Heart right ventricle (tissue), 16 donors: ENCODE measurements around the gene DHODH. TPM values are rescaled to one million over a fixed set of nuclear protein-coding genes. Genes with fewer than 3 reads are reported as not detected.
A peak's percentile ranks its signal among the peaks of the same experiment; 100 is the strongest.
"Not testable (repeated sequence)": the region's sequence is repeated elsewhere in the genome, so short reads cannot be mapped to it uniquely, and the experiment has no call there.

Source experiments
- ATAC-seq, 8 donors: fragments of 200-7000 bp; cut with Tn5 transposase; one replicate each; pipeline ENCODE4 v1.9.1; 2020; ENCODE audit warnings: mild to moderate bottlenecking in 8 of 8, moderate library complexity in 8 of 8, moderate number of reproducible peaks in 1 of 8
- DNase-seq, 2 donors: peaks; one replicate each; pipeline ENCODE4 v3.0.0-alpha.2; 2020
- H3K27ac ChIP-seq, 10 donors: fragments of 200-600 bp; sonication (generic) in 2 of 10; one replicate each; pipeline versions ENCODE4 v1.5.0 to v1.8.0; 2020 to 2022; ENCODE audit warnings: mild to moderate bottlenecking in 3 of 10
- H3K27me3 ChIP-seq, 7 donors: fragments of 200-600 bp; one replicate each; pipeline ENCODE4 v1.8.0; 2021 to 2022; ENCODE audit warnings: mild to moderate bottlenecking in 2 of 7
- H3K36me3 ChIP-seq, 9 donors: fragments of 200-600 bp; sonication (generic) in 1 of 9; one replicate each; pipeline versions ENCODE4 v1.5.0 to v1.8.0; 2020 to 2022; ENCODE audit warnings: mild to moderate bottlenecking in 2 of 9
- H3K4me1 ChIP-seq, 9 donors: fragments of 200-600 bp; sonication (generic) in 1 of 9; one replicate each; pipeline versions ENCODE4 v1.5.0 to v1.8.0; 2020 to 2022; ENCODE audit warnings: mild to moderate bottlenecking in 4 of 9
- H3K4me3 ChIP-seq, 10 donors: fragments of 200-600 bp; sonication (generic) in 2 of 10; one replicate each; pipeline versions ENCODE4 v1.5.0 to v1.8.0; 2020 to 2022; ENCODE audit warnings: mild to moderate bottlenecking in 7 of 10, moderate library complexity in 2 of 10
- H3K9me3 ChIP-seq, 11 donors: fragments of 200-600 bp in 10 of 11; sonication (generic) in 2 of 11; one replicate each; pipeline versions ENCODE4 v1.5.0 to v1.8.0; 2013 to 2022; ENCODE audit warnings: mild to moderate bottlenecking in 2 of 11, control low read depth in 1 of 11, moderate library complexity in 1 of 11
- CTCF ChIP-seq, 9 donors: fragments of 200-600 bp; sonication (generic) in 2 of 9; IDR thresholded peaks; one replicate each; pipeline versions ENCODE4 v1.5.0 to v1.8.0; 2021 to 2022; ENCODE audit warnings: antibody characterized with exemption in 9 of 9, mild to moderate bottlenecking in 5 of 9, moderate library complexity in 1 of 9
- WGBS, 2 donors: extraction: QIAGEN DNeasy Blood & Tissue Kit; methylation state at CpG; one replicate each; pipeline ENCODE4 v1.1.7; 2013; ENCODE audit warnings: inconsistent platforms in 1 of 2; 5-methylcytosine and 5-hydroxymethylcytosine counted together
- intact Hi-C, 10 donors: fragments of 100-400 bp; cut with DNase I; formaldehyde crosslinking; loops; one replicate each; pipeline versions ENCODE4 v1.11.1 to v1.14.2; 2022
- polyA plus RNA-seq, 2 donors: library from polyadenylated mRNA; stranded (reverse); fragments of 200-250 nt; gene quantifications; one replicate each; pipeline ENCODE4 v1.2.3, GENCODE V29; 2013
- total RNA-seq, 10 donors: library from RNA; stranded (reverse); fragmentation: NEBNext Ultra II Directional in 3 of 10; extraction: Animal tissue kit (Norgen Biotek cat#: 25700) in 3 of 10; gene quantifications; one replicate each; pipeline versions ENCODE4 v1.2.1 to v1.2.4, GENCODE V29; 2021 to 2023
- donor health status: Arrhythmogenic right ventricular cardiomyopathy.
- donor health status: ischemic (EF 13 %, LVEDD 7.1; RV severe dilation, severe dysfunction).
- donor health status: healthy with polysubstance abuse.
- donor health status: DM: no; HTN: yes; CAD: no.
- donor health status: DM: no; HTN: no; CAD: no.
- donor health status: ischemic (EF 25% LVEDD 6.9; RV normal size, moderate dysfunction).
- donor health status: ischemic (EF 25% LVEDD 5.7; RV mildly dilated, moderate dysfunction).
- donor health status: healthy.
- donor health status: DM: yes; HTN: yes; CAD: no.
- donor health status: Ischemic cardiomyopathy.
- donor health status: ischemic (EF 35%, LVEDD 5.7; RV mildly dilated, moderate dysfunction).
- donor health status: nonischemic (EF 11% LVEDD 7.7; RV severe dilation, severe dysfunction).
- donor health status: DM: yes; HTN: yes; CAD: no.
- donor health status: PGD.
- donor health status: ischemic (EF 29% LVEDD 5.4; RV normal size, mild dysfunction).
- donor health status: nonischemic (EF 23%, LVEDD 6.1; RV moderate dilation, normal function).

DHODH gene
- total and polyA plus RNA-seq, 12 donors, result 6.1 to 12.6 (median 8.3) TPM

GRCh38 chr16:71986131-71986530, 22.4 kb upstream of the DHODH start:
- no peak for DNase-seq
- no peak overlapping the region for H3K4me3 ChIP-seq
- no peak for ATAC-seq
- WGBS, 2 donors, result 25 to 32% methylated on average over 4 of the region's 4 CpGs
- TF ChIP-seq CTCF (IDR thresholded peaks at IDR 0.05), result no peak
- no peaks in the 10 kb centered on the region for H3K4me1 ChIP-seq
- no peaks in the 10 kb centered on the region for H3K9me3 ChIP-seq
- no peaks in the 10 kb centered on the region for H3K36me3 ChIP-seq
- intact Hi-C loops, result no loop called here
- H3K27me3 ChIP-seq, result peaks cover 0 to 27% (median 0%) of the 10 kb centered on the region in 7 donors
- H3K27ac ChIP-seq, result no peak overlapping the region

GRCh38 chr16:71995038-71995437, 13.5 kb upstream of the DHODH start:
- no peak for TF ChIP-seq CTCF (IDR thresholded peaks at IDR 0.05)

DNA sequence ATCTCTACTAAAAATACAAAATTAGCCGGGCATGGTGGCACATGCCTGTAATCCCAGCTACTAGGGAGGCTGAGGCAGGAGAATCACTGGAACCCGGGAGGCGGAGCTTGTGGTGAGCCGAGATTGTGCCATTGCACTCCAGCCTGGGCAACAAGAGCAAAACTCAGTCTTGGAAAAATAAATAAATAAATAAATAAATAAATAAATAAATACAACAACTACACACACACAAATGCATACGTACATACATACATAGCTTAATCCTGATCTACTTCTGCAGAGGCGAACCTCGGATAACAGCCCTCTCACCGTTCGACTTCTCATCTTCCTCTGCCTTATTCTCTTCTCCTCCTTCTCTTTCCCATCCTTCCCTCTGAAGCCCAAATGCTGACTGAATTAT, 11.0 kb upstream of the DHODH start:
- H3K4me1 ChIP-seq, H3K4me3 ChIP-seq, intact Hi-C loops, ATAC-seq, DNase-seq, H3K9me3 ChIP-seq, H3K36me3 ChIP-seq, H3K27ac ChIP-seq: not testable (repeated sequence)
- H3K27me3 ChIP-seq, result peaks cover 0 to 14% (median 4%) of the 10 kb centered on the region in 7 donors
- 91 to 92% methylated on average over 9 of the region's 9 CpGs for WGBS, 2 donors

More at GRCh38 chr16:71995038-71995437, 13.5 kb upstream of the DHODH start:
- ATAC-seq (no peak), DNase-seq (no peak)
- H3K27me3 ChIP-seq, result peaks cover 0 to 11% (median 4%) of the 10 kb centered on the region in 7 donors
- H3K36me3 ChIP-seq, result no peaks in the 10 kb centered on the region
- no peak overlapping the region for H3K4me3 ChIP-seq
- H3K9me3 ChIP-seq, result no peaks in the 10 kb centered on the region
- intact Hi-C loops, result no loop called here
- H3K4me1 ChIP-seq, result no peaks in the 10 kb centered on the region
- 41 to 42% methylated on average over 5 of the region's 5 CpGs for WGBS, 2 donors
- no peak overlapping the region for H3K27ac ChIP-seq

DNA sequence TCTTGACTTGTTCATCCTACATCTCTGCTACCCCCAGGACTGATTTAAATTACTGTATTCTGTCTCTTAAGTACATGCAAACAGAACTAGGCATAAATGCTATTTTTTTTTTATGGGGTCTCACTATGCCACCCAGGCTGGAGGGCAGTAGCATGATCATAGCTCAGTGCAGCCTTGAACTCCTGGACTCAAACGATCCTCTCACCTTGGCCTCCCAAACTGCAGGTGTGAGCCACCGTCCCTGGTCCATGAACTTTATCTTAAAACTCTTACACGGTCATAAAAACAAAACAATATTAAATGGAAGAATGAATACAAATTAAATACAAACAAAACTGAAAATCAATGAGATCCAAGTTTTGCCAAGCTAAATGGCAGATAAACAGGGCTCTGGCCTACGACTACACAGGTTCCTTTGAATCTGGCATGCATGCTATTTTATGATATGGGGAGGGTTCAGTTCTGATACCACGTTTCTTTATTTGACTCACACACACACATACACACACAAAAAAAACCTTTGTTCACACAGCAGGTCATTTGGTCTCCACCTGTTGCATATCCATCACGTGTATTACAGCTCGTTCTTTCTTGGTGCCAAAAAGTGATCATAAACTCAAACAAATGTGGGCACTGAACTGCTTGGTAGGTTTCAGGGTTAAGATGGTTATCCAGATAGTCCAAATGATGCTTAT, 7.2 kb upstream of the DHODH start:
- Histone ChIP-seq H3K27me3 (peaks cover 0 to 14% (median 4%) of the 10 kb centered on the region in 7 donors), H3K4me1 (no peaks in the 10 kb centered on the region), H3K9me3 (no peaks in the 10 kb centered on the region), H3K27ac (no peak overlapping the region), H3K36me3 (no peaks in the 10 kb centered on the region), H3K4me3 (no peak overlapping the region)
- intact Hi-C loops, result no loop called here
- no peak for TF ChIP-seq CTCF (IDR thresholded peaks at IDR 0.05)
- 63 to 70% methylated on average over 7 of the region's 7 CpGs for WGBS, 2 donors
- no peak for ATAC-seq
- no peak for DNase-seq

GRCh38 chr16:72002619-72003018, 5.9 kb upstream of the DHODH start:
- no peaks in the 10 kb centered on the region for H3K9me3 ChIP-seq
- H3K27me3 ChIP-seq, result peaks cover 0 to 14% (median 4%) of the 10 kb centered on the region in 7 donors
- H3K4me1 ChIP-seq, result no peaks in the 10 kb centered on the region
- 72 to 73% methylated on average over 1 of the region's 1 CpG for WGBS, 2 donors
- H3K36me3 ChIP-seq, result no peaks in the 10 kb centered on the region
- TF ChIP-seq CTCF (IDR thresholded peaks at IDR 0.05), result no peak
- no peak overlapping the region for H3K4me3 ChIP-seq
- DNase-seq (no peak), ATAC-seq (no peak)
- H3K27ac ChIP-seq, result no peak overlapping the region
- intact Hi-C loops, result no loop called here

DNA sequence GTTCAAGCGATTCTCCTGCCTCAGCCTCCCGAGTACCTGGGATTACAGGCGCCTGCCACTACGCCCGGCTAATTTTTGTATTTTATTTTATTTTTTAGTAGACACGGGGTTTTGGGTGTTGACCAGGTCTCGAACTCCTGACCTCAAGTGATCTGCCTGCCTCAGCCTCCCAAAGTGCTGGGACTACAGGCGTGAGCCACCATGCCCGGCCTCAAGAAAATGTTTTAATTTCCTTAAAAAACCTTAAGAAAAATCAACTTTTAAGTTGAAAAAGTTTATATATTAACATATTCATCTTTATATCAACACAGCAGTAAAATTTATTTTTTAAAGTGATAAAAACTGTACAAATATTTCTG, 500 bp upstream of the DHODH start:
- not testable (repeated sequence) for H3K9me3 ChIP-seq, ATAC-seq, H3K27me3 ChIP-seq, DNase-seq
- intact Hi-C loops, result loop anchor here in 1 of 10 donors (1.0 kb wide), 1 partner anchor 85 kb away; the partner anchor contains the start of genes DHX38 and TXNL4B
- 80 to 84% methylated on average over 9 of the region's 9 CpGs for WGBS, 2 donors
- peaks cover 0 to 11% (median 0%) of the 10 kb centered on the region in 9 donors for H3K36me3 ChIP-seq
- H3K4me1 ChIP-seq, result peaks cover 0 to 13% (median 10%) of the 10 kb centered on the region in 9 donors
- H3K27ac ChIP-seq, result peak overlapping the region in 6 of 10 donors; percentile 2 to 66 (median 34)
- peak overlapping the region in 9 of 10 donors; percentile 10 to 98 (median 88) for H3K4me3 ChIP-seq
